ENCODE measurements around the gene CALY.

The CALY gene

GRCh38 chr10:133287832-133288500, 48.7 kb downstream of the CALY start:
- ChIA-PET POLR2A (no interaction called here), CTCF (interaction anchor here (1.4 to 2.3 kb wide), 2 partner anchors 10 to 20 kb away, joined by 5 to 10 read pairs; no protein-coding TSS in a partner anchor)
- TF ChIP-seq CTCF (IDR thresholded peaks at IDR 0.05; ENCODE audit: control extremely low read depth, extremely low read depth, low read depth, missing control alignments) = no peak
- DNase-seq (ENCODE audit: extremely low spot score) = no peak

- no peak for TF ChIP-seq CTCF (IDR thresholded peaks at IDR 0.05; ENCODE audit: control extremely low read depth, extremely low read depth, low read depth, missing control alignments)
- CTCF ChIA-PET = interaction anchor here (1.0 to 2.3 kb wide), 3 partner anchors 11 to 21 kb away, joined by 3 to 10 read pairs (median 3); no protein-coding TSS in a partner anchor
- POLR2A ChIA-PET = no interaction called here
- DNase-seq (ENCODE audit: extremely low spot score) = no peak
Measured at GRCh38 chr10:133286366-133286765, 50.3 kb downstream of the CALY start.

GRCh38 chr10:133285217-133285616, 51.5 kb downstream of the CALY start:
- CTCF ChIA-PET = interaction anchor here (0.9 to 1.8 kb wide), 2 partner anchors 10 to 23 kb away, joined by 3 to 4 read pairs; no protein-coding TSS in a partner anchor
- POLR2A ChIA-PET = no interaction called here
- DNase-seq (ENCODE audit: extremely low spot score) = no peak
- no peak for TF ChIP-seq CTCF (IDR thresholded peaks at IDR 0.05; ENCODE audit: control extremely low read depth, extremely low read depth, low read depth, missing control alignments)

- POLR2A ChIA-PET = no interaction called here
- no peak for TF ChIP-seq CTCF (IDR thresholded peaks at IDR 0.05; ENCODE audit: control extremely low read depth, extremely low read depth, low read depth, missing control alignments)
- CTCF ChIA-PET = interaction anchor here (1.8 kb wide), 2 partner anchors 8 to 20 kb away, joined by 4 to 5 read pairs; no protein-coding TSS in a partner anchor
- DNase-seq (ENCODE audit: extremely low spot score) = no peak
Measured at GRCh38 chr10:133283931-133284330, 52.8 kb downstream of the CALY start.

GRCh38 chr10:133282846-133283390, 53.8 kb downstream of the CALY start:
- DNase-seq (ENCODE audit: extremely low spot score) = no peak
- TF ChIP-seq CTCF (IDR thresholded peaks at IDR 0.05; ENCODE audit: control extremely low read depth, extremely low read depth, low read depth, missing control alignments) = no peak
- ChIA-PET POLR2A (no interaction called here), CTCF (interaction anchor here (1.4 to 5.6 kb wide), 3 partner anchors 21 to 45 kb away, joined by 3 to 28 read pairs (median 5); no protein-coding TSS in a partner anchor)

- CTCF ChIA-PET = interaction anchor here (1.4 to 5.6 kb wide), 3 partner anchors 23 to 47 kb away, joined by 3 to 28 read pairs (median 4); no protein-coding TSS in a partner anchor
- DNase-seq (ENCODE audit: extremely low spot score) = no peak
- no peak for TF ChIP-seq CTCF (IDR thresholded peaks at IDR 0.05; ENCODE audit: control extremely low read depth, extremely low read depth, low read depth, missing control alignments)
- POLR2A ChIA-PET = no interaction called here
Measured at GRCh38 chr10:133281628-133282372, 54.9 kb downstream of the CALY start.
